Transverse colon (tissue), 4 donors: ENCODE results near the gene TTF2.

Source experiments
- CTCF ChIP-seq, 5 experiments: fragments of 200-600 bp in 3 of 5; fragments of 450-650 bp in 2 of 5; sonication (generic) in 3 of 5; IDR thresholded peaks; 1 replicate in 2 of 5; 2 replicates in 3 of 5; pipeline ENCODE4 v1.5.1; 2016 to 2017; ENCODE audit warnings: antibody characterized with exemption in 5 of 5, inconsistent platforms in 3 of 5, mild to moderate bottlenecking in 2 of 5, moderate library complexity in 1 of 5
- EP300 ChIP-seq: sonication (generic); formaldehyde crosslinking; IDR thresholded peaks from one replicate; pipeline ENCODE4 v1.6.1; 2017; ENCODE audit warnings: antibody characterized with exemption, low read depth
- POLR2A ChIP-seq: fragments of 450-650 bp; IDR thresholded peaks from one replicate; pipeline ENCODE4 v1.6.1; 2016; ENCODE audit warnings: antibody characterized with exemption, mild to moderate bottlenecking, moderate library complexity
- POLR2AphosphoS5 ChIP-seq, 3 donors: sonication (generic); formaldehyde crosslinking; IDR thresholded peaks; one replicate each; pipeline ENCODE4 v1.6.1; 2016; ENCODE audit warnings: antibody characterized with exemption in 3 of 3

- TF ChIP-seq CTCF (IDR thresholded peaks at IDR 0.05) = no peak
- no peak for TF ChIP-seq EP300
- TF ChIP-seq POLR2A = no peak
- no peak for TF ChIP-seq POLR2AphosphoS5 (IDR thresholded peaks at IDR 0.05)
Measured at GRCh38 chr1:117014209-117014608, 45.9 kb upstream of the TTF2 start.
